Effector CD4-positive, alpha-beta T cell (primary cell): Measurements from ENCODE around the gene SSH2.
"Not testable (repeated sequence)": the region's sequence is repeated elsewhere in the genome, so short reads cannot be mapped to it uniquely, and the experiment has no call there.

Experiments
- DNase-seq: peaks from one replicate; pipeline ENCODE4 v3.0.0-alpha.2; 2020

The SSH2 gene

GRCh38 chr17:29731589-29731929 is 198.5 kb downstream of the SSH2 start:
- no peak for DNase-seq

- no peak for DNase-seq
Measured at GRCh38 chr17:29728490-29728889, 201.5 kb downstream of the SSH2 start.

GRCh38 chr17:29726715-29727252 is 203.2 kb downstream of the SSH2 start:
- peak; percentile 6 for DNase-seq

GRCh38 chr17:29725408-29725807 is 204.6 kb downstream of the SSH2 start:
- not testable (repeated sequence) for DNase-seq

- DNase-seq, result no peak
Measured at GRCh38 chr17:29723278-29724047, 206.6 kb downstream of the SSH2 start.

GRCh38 chr17:29722411-29723198 is 207.4 kb downstream of the SSH2 start:
- peak; percentile 42 for DNase-seq

GRCh38 chr17:29720551-29720950 is 209.5 kb downstream of the SSH2 start:
- no peak for DNase-seq

- no peak for DNase-seq
Measured at GRCh38 chr17:29719469-29719868, 210.6 kb downstream of the SSH2 start.

- no peak for DNase-seq
Measured at GRCh38 chr17:29718446-29719039, 211.5 kb downstream of the SSH2 start.

- no peak for DNase-seq
Measured at GRCh38 chr17:29717817-29718216, 212.2 kb downstream of the SSH2 start.

GRCh38 chr17:29716566-29716965 is 213.5 kb downstream of the SSH2 start:
- DNase-seq, result no peak

- no peak for DNase-seq
Measured at GRCh38 chr17:29715680-29716079, 214.3 kb downstream of the SSH2 start.

GRCh38 chr17:29714146-29714545 is 215.9 kb downstream of the SSH2 start:
- no peak for DNase-seq

GRCh38 chr17:29713626-29714025 is 216.4 kb downstream of the SSH2 start:
- no peak for DNase-seq

GRCh38 chr17:29711588-29712385 is 218.2 kb downstream of the SSH2 start:
- no peak for DNase-seq

GRCh38 chr17:29710891-29711418 is 219.1 kb downstream of the SSH2 start:
- DNase-seq, result no peak

GRCh38 chr17:29710520-29710884 is 219.5 kb downstream of the SSH2 start:
- no peak for DNase-seq

- no peak for DNase-seq
Measured at GRCh38 chr17:29709866-29710519, 220.0 kb downstream of the SSH2 start.

- no peak for DNase-seq
Measured at GRCh38 chr17:29707212-29707571, 222.8 kb downstream of the SSH2 start.

- DNase-seq, result no peak
Measured at GRCh38 chr17:29706045-29706431, 224.0 kb downstream of the SSH2 start.

GRCh38 chr17:29705386-29705785 is 224.6 kb downstream of the SSH2 start:
- no peak for DNase-seq

GRCh38 chr17:29699283-29699682 is 230.7 kb downstream of the SSH2 start:
- DNase-seq, result no peak
